Endodermal cell (in vitro differentiated cells): ENCODE measurements around the gene TTC34. TPM values are rescaled to one million over a fixed set of nuclear protein-coding genes. Genes with fewer than 3 reads are reported as not detected.
"Not testable (repeated sequence)": the region's sequence is repeated elsewhere in the genome, so short reads cannot be mapped to it uniquely, and the experiment has no call there.

ENCODE experiments used
- DNase-seq: peaks from one replicate; pipeline ENCODE4 v3.0.0-alpha.2; 2017
- H3K27ac ChIP-seq: 2 replicates; pipeline ENCODE4 v1.5.1; 2013; ENCODE audit warnings: mild to moderate bottlenecking, low read depth, low read length, moderate library complexity
- H3K27me3 ChIP-seq: 2 replicates; pipeline ENCODE4 v1.6.1; 2013; ENCODE audit warnings: mild to moderate bottlenecking, low read length, moderate library complexity; ENCODE audit not compliant: insufficient read depth, control insufficient read depth, poor library complexity, severe bottlenecking
- H3K36me3 ChIP-seq: 2 replicates; pipeline ENCODE4 v1.7.0; 2013; ENCODE audit warnings: mild to moderate bottlenecking, low read length, moderate library complexity; ENCODE audit not compliant: control insufficient read depth, insufficient read depth
- H3K4me1 ChIP-seq: one replicate; pipeline ENCODE4 v1.7.0; 2013; ENCODE audit warnings: low read length; ENCODE audit not compliant: control insufficient read depth, insufficient read depth
- H3K4me3 ChIP-seq: 2 replicates; pipeline ENCODE4 v1.5.1; 2013; ENCODE audit warnings: mild to moderate bottlenecking, low read length, moderate library complexity
- H3K9ac ChIP-seq: 2 replicates; pipeline ENCODE4 v1.6.1; 2013; ENCODE audit warnings: mild to moderate bottlenecking, low read length, moderate library complexity; ENCODE audit not compliant: poor library complexity, severe bottlenecking; ENCODE audit errors: extremely low read depth
- H3K9me3 ChIP-seq: 2 replicates; pipeline ENCODE4 v1.6.1; 2013; ENCODE audit warnings: mild to moderate bottlenecking, low read length, moderate library complexity; ENCODE audit not compliant: control insufficient read depth
- H3K27ac Mint-ChIP-seq: 2 replicates; pipeline ENCODE4 v1.8.0; 2020; ENCODE audit warnings: mixed read lengths
- H3K27me3 Mint-ChIP-seq: 2 replicates; pipeline ENCODE4 v1.8.0; 2021; ENCODE audit warnings: mild to moderate bottlenecking, mixed read lengths; ENCODE audit not compliant: insufficient read depth
- H3K36me3 Mint-ChIP-seq: 2 replicates; pipeline ENCODE4 v1.8.0; 2020; ENCODE audit warnings: low read depth, mixed read lengths
- H3K4me1 Mint-ChIP-seq: 2 replicates; pipeline ENCODE4 v1.8.0; 2020; ENCODE audit warnings: mixed read lengths
- H3K4me3 Mint-ChIP-seq: 2 replicates; pipeline ENCODE4 v1.8.0; 2020; ENCODE audit warnings: mild to moderate bottlenecking, moderate library complexity, mixed read lengths
- H3K9me3 Mint-ChIP-seq: 2 replicates; pipeline ENCODE4 v1.8.0; 2020; ENCODE audit warnings: mild to moderate bottlenecking, mixed read lengths
- WGBS, 2 experiments: methylation state at CpG; one replicate each; pipeline versions ENCODE4 v1.1.5 to v1.1.7; 2013; ENCODE audit warnings: missing lambda C conversion rate in 2 of 2, mixed read lengths in 1 of 2; ENCODE audit not compliant: insufficient coverage in 1 of 2, insufficient read length in 1 of 2; 5-methylcytosine and 5-hydroxymethylcytosine counted together
- total RNA-seq, 2 donors: library from RNA; stranded (reverse); fragmentation: NEBNext Ultra II Directional in 1 of 2; extraction: Animal tissue kit (Norgen Biotek cat#: 25700) in 1 of 2; gene quantifications; 2 replicates in 1 of 2; 3 replicates in 1 of 2; pipeline ENCODE4 v1.2.1, GENCODE V29; 2021
- TF ChIP-seq, protein P1 (sequence below): fragments of 200-600 bp; sonication (generic); conservative IDR thresholded peaks from 2 replicates; pipeline ENCODE4 v1.5.0; 2021; ENCODE audit warnings: antibody characterized with exemption, mild to moderate bottlenecking

The TTC34 gene
- total RNA-seq, 2 donors from 2014 or later, result 2.4 to 3.1 TPM

DNA sequence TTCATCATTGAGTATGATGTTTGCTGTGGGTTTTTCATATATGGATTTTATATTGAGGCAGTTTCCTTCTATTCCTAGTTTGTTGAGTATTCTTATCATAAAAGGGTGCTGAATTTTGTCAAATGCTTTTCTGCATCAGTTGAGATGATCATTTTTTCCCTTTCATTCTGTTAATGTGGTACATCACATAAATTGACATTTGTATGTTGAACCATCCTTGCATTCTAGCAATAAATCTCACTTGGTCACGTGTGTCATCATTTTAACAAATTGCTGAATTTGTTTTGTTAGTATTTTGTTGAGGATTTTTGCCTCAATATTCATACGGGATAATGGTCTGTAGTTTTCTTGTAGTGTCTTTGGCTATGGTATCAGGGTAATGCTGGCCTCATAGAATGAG is 19.9 kb downstream of the TTC34 start:
- Mint-ChIP-seq H3K4me3 (no peak overlapping the region), H3K9me3 (peaks cover 88% of the 10 kb centered on the region), H3K4me1 (no peaks in the 10 kb centered on the region), H3K27ac (no peak overlapping the region), H3K36me3 (peaks cover 2% of the 10 kb centered on the region), H3K27me3 (no peaks in the 10 kb centered on the region)
- no peak overlapping the region for H3K27ac ChIP-seq
- peaks cover 49% of the 10 kb centered on the region for H3K9me3 ChIP-seq
- H3K27me3 ChIP-seq, result no peaks in the 10 kb centered on the region
- TF ChIP-seq, protein P1, sequence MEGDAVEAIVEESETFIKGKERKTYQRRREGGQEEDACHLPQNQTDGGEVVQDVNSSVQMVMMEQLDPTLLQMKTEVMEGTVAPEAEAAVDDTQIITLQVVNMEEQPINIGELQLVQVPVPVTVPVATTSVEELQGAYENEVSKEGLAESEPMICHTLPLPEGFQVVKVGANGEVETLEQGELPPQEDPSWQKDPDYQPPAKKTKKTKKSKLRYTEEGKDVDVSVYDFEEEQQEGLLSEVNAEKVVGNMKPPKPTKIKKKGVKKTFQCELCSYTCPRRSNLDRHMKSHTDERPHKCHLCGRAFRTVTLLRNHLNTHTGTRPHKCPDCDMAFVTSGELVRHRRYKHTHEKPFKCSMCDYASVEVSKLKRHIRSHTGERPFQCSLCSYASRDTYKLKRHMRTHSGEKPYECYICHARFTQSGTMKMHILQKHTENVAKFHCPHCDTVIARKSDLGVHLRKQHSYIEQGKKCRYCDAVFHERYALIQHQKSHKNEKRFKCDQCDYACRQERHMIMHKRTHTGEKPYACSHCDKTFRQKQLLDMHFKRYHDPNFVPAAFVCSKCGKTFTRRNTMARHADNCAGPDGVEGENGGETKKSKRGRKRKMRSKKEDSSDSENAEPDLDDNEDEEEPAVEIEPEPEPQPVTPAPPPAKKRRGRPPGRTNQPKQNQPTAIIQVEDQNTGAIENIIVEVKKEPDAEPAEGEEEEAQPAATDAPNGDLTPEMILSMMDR, result no peak
- WGBS, 2 experiments, result 47 to 49% methylated on average over 2 of the region's 2 CpGs
- no peak for DNase-seq
- H3K36me3 ChIP-seq, result no peaks in the 10 kb centered on the region
- H3K4me1 ChIP-seq, result no peaks in the 10 kb centered on the region
- H3K4me3 ChIP-seq, result no peak overlapping the region
- H3K9ac ChIP-seq, result no peak overlapping the region

DNA sequence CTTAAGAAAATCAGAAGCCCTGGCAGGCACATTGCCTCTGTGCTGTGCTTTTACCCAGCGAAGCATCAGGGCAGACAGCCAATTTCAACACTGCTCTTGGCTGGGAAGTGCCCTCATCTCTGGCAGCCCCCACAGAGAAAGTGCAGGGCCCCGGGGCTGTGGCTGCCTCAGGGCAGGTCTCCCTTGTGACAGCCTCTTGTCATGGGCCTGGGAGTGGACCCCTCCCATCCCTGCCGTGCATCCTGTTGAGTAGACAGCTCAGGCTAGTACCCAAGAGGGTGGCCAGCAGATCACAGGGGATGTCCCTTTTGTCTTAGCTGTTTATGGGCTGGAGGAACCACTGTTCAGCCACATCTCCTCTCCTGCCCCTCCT is 23.3 kb downstream of the TTC34 start:
- Mint-ChIP-seq H3K36me3 (peaks cover 2% of the 10 kb centered on the region), H3K9me3 (peaks cover 62% of the 10 kb centered on the region), H3K27me3 (no peaks in the 10 kb centered on the region), H3K4me1 (no peaks in the 10 kb centered on the region), H3K27ac (no peak overlapping the region), H3K4me3 (no peak overlapping the region)
- no peaks in the 10 kb centered on the region for H3K4me1 ChIP-seq
- H3K9ac ChIP-seq, result no peak overlapping the region
- H3K9me3 ChIP-seq, result peaks cover 49% of the 10 kb centered on the region
- 43 to 64% methylated on average over 1 to 3 of the region's 3 CpGs for WGBS, 2 experiments
- H3K4me3 ChIP-seq, result no peak overlapping the region
- TF ChIP-seq, protein P1, result no peak
- no peaks in the 10 kb centered on the region for H3K27me3 ChIP-seq
- no peaks in the 10 kb centered on the region for H3K36me3 ChIP-seq
- no peak overlapping the region for H3K27ac ChIP-seq
- DNase-seq, result no peak

DNA sequence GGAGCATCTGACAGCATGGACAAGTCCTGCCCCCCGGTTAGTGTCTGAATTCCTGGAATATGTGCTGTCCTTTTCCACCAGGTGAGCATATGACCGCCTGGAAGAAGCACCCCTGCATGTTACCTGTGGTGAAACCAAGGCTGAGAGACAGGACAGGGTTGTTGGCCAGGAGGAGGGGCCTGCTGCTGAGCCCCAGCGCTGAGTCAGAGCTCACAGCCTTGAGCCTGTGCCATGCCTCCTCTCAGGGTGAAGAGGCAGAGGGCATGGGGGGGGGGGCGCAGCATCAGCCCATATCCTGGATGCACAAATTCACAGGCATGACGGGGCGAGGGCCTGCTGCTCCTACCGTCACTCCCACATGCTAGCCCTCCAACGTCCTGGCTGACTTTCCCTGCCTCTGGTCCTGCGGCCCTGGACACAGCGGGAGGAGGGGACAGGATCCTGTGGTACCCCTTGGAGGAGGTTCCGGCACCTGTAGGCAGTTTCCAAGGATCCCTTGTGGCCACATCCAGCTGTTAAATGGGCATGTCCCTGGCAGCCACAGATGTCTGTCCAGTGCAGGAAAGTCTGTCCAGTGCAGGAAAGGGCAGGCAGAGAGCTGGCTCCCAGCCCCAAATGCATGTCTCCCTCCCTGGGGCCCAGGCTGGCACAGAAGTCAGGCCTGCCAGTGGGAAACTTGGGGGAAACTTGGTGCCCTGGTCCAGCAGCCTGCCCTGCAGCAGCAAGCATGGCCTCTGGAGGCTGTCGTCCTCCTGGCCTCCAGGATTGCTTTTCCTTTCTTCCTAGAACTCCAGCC is 23.9 kb downstream of the TTC34 start:
- Mint-ChIP-seq H3K4me1 (no peaks in the 10 kb centered on the region), H3K36me3 (peaks cover 2% of the 10 kb centered on the region), H3K9me3 (peaks cover 56% of the 10 kb centered on the region), H3K27ac (no peak overlapping the region), H3K27me3 (no peaks in the 10 kb centered on the region), H3K4me3 (no peak overlapping the region)
- H3K27me3 ChIP-seq, result no peaks in the 10 kb centered on the region
- H3K4me1 ChIP-seq, result no peaks in the 10 kb centered on the region
- H3K27ac ChIP-seq, result no peak overlapping the region
- H3K9me3 ChIP-seq, result peaks cover 43% of the 10 kb centered on the region
- TF ChIP-seq, protein P1, result no peak
- no peak overlapping the region for H3K4me3 ChIP-seq
- no peaks in the 10 kb centered on the region for H3K36me3 ChIP-seq
- WGBS, 2 experiments, result 63 to 65% methylated on average over 10 to 11 of the region's 12 CpGs
- no peak overlapping the region for H3K9ac ChIP-seq
- no peak for DNase-seq

DNA sequence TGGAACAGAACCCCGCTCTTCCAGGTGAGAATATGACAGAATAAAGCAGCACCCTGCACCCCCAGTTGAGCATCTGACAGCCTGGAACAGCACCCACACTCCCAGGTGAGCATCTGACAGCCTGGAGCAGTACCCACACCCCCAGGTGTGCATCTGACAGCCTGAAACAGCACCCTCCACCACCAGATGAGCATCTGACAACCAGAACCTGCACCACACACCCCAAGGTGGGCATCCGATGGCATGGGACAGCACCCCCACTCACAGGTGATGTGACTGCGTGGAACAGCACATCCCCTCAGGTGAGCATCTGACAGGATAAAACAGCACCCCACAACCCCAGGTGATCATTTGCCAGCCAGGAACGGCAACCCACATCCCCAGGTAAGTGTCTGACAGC is 26.2 kb downstream of the TTC34 start:
- 81% methylated on average over 4 of the region's 4 CpGs; no CpG with 5 or more reads in 1 of the 2 experiments for WGBS, 2 experiments
- H3K9me3 Mint-ChIP-seq, result peaks cover 35% of the 10 kb centered on the region
- not testable (repeated sequence) for H3K36me3 ChIP-seq, H3K27me3 ChIP-seq, H3K4me3 Mint-ChIP-seq, H3K9ac ChIP-seq, H3K36me3 Mint-ChIP-seq, H3K4me1 Mint-ChIP-seq, DNase-seq, H3K27me3 Mint-ChIP-seq, H3K27ac Mint-ChIP-seq, H3K4me3 ChIP-seq, H3K27ac ChIP-seq, H3K4me1 ChIP-seq
- H3K9me3 ChIP-seq, result peaks cover 22% of the 10 kb centered on the region

DNA sequence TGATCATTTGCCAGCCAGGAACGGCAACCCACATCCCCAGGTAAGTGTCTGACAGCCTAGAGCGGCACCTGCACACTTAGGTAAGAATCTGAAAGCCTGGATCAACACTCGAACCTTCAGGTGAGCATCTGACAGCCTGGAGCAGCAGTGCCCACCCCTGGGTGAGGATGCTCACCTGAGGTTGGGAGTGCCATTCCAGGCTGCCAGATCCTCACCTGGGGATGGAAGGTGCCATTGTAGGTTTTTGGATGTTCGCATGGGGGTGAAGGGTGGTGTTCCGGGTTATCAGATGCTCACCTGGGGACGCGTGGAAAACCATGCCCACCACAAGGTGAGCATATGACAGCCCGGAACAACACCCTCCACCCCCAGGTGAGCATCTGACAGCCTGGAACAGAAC is 33.4 kb downstream of the TTC34 start:
- H3K4me3 Mint-ChIP-seq, H3K27me3 ChIP-seq, H3K4me1 ChIP-seq, H3K27ac Mint-ChIP-seq, H3K36me3 Mint-ChIP-seq, H3K9me3 ChIP-seq, H3K9me3 Mint-ChIP-seq, H3K4me1 Mint-ChIP-seq, H3K9ac ChIP-seq, H3K36me3 ChIP-seq, H3K27ac ChIP-seq, H3K4me3 ChIP-seq, DNase-seq, H3K27me3 Mint-ChIP-seq: not testable (repeated sequence)
- WGBS, 2 experiments, result 54% methylated on average over 4 of the region's 8 CpGs; no CpG with 5 or more reads in 1 of the 2 experiments
